IPS-18a (cell line): ENCODE data around the gene TENM4.
"Not testable (repeated sequence)": the region's sequence is repeated elsewhere in the genome, so short reads cannot be mapped to it uniquely, and the experiment has no call there.

Experiments
- H3K27ac ChIP-seq: one replicate; pipeline ENCODE4 v1.5.1; 2013; ENCODE audit warnings: low read length
- H3K27me3 ChIP-seq: one replicate; pipeline ENCODE4 v1.6.1; 2013; ENCODE audit warnings: mild to moderate bottlenecking, low read length; ENCODE audit not compliant: control insufficient read depth, insufficient read depth
- H3K36me3 ChIP-seq: one replicate; pipeline ENCODE4 v1.6.1; 2013; ENCODE audit warnings: low read depth, low read length; ENCODE audit not compliant: control insufficient read depth
- H3K4me1 ChIP-seq: one replicate; pipeline ENCODE4 v1.6.1; 2013; ENCODE audit warnings: low read depth, low read length; ENCODE audit not compliant: control insufficient read depth
- H3K4me3 ChIP-seq: one replicate; pipeline ENCODE4 v1.5.1; 2013; ENCODE audit warnings: low read length
- H3K9ac ChIP-seq: one replicate; pipeline ENCODE4 v1.6.1; 2013; ENCODE audit warnings: mild to moderate bottlenecking, low read length, moderate library complexity
- H3K9me3 ChIP-seq: one replicate; pipeline ENCODE4 v1.6.1; 2013; ENCODE audit warnings: low read depth, low read length; ENCODE audit not compliant: control insufficient read depth

The TENM4 gene

DNA sequence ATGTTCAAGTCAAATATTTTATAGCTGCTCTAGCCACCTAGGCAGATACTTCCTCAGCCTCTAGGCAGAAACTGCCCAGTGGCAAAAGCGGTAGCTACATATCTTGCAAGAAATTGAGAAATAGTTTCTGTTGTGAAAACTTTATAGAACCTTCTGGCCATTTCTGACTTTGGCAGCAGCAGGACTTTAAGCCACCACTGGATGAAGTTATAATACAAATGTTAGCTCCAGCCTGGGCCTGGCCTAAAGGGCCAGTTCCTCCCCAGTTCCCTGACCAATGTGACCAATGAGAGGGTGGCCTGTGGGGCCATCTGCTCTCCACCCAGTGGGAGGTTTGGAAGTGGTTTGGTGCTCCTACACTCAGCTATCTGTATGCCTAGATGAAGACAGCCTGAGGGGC, 612.2 kb downstream of the TENM4 start:
- Histone ChIP-seq H3K9ac (no peak overlapping the region), H3K27ac (no peak overlapping the region), H3K9me3 (no peaks in the 10 kb centered on the region), H3K27me3 (no peaks in the 10 kb centered on the region), H3K36me3 (no peaks in the 10 kb centered on the region), H3K4me1 (peaks cover 12% of the 10 kb centered on the region), H3K4me3 (no peak overlapping the region)

GRCh38 chr11:78827291-78827690, 613.5 kb downstream of the TENM4 start:
- not testable (repeated sequence) for H3K27ac ChIP-seq, H3K36me3 ChIP-seq, H3K9ac ChIP-seq, H3K4me3 ChIP-seq, H3K9me3 ChIP-seq, H3K27me3 ChIP-seq
- H3K4me1 ChIP-seq, result peaks cover 12% of the 10 kb centered on the region

GRCh38 chr11:78825591-78826020, 615.2 kb downstream of the TENM4 start:
- H3K27me3 ChIP-seq, result no peaks in the 10 kb centered on the region
- H3K4me3 ChIP-seq, result no peak overlapping the region
- H3K9ac ChIP-seq, result no peak overlapping the region
- peaks cover 12% of the 10 kb centered on the region for H3K4me1 ChIP-seq
- no peaks in the 10 kb centered on the region for H3K9me3 ChIP-seq
- no peak overlapping the region for H3K27ac ChIP-seq
- H3K36me3 ChIP-seq, result no peaks in the 10 kb centered on the region

- no peaks in the 10 kb centered on the region for H3K9me3 ChIP-seq
- peaks cover 7% of the 10 kb centered on the region for H3K4me1 ChIP-seq
- H3K9ac ChIP-seq, result no peak overlapping the region
- H3K27me3 ChIP-seq, result no peaks in the 10 kb centered on the region
- H3K36me3 ChIP-seq, result no peaks in the 10 kb centered on the region
- no peak overlapping the region for H3K4me3 ChIP-seq
- H3K27ac ChIP-seq, result no peak overlapping the region
Observed at GRCh38 chr11:78823588-78823987, 617.2 kb downstream of the TENM4 start.

DNA sequence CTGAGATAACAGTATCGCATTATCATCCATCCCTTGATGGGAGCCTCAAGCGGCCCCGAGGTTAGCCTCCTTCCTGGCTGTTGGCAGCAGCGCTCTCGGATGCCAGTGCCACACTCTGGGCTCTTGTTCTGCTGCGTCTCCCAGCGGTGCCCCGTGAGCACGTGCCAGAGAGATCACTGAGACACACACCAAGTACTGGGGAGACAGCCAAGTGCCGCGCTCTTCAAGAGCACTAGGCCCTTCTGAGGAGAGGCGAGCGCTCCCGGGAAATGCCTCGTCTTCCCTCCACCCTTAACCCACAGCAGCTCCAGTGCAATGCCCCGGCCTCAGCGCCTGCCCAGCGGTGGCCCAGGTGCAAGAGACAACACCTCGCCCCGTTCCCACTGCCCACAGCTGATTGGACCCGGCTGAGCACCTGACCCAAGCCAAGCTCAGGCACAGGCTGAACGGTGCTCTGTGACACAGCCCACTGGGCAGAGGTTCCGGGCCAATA, 617.9 kb downstream of the TENM4 start:
- Histone ChIP-seq H3K9me3 (no peaks in the 10 kb centered on the region), H3K4me1 (peaks cover 7% of the 10 kb centered on the region), H3K4me3 (no peak overlapping the region), H3K36me3 (no peaks in the 10 kb centered on the region), H3K27ac (no peak overlapping the region), H3K9ac (no peak overlapping the region), H3K27me3 (no peaks in the 10 kb centered on the region)

DNA sequence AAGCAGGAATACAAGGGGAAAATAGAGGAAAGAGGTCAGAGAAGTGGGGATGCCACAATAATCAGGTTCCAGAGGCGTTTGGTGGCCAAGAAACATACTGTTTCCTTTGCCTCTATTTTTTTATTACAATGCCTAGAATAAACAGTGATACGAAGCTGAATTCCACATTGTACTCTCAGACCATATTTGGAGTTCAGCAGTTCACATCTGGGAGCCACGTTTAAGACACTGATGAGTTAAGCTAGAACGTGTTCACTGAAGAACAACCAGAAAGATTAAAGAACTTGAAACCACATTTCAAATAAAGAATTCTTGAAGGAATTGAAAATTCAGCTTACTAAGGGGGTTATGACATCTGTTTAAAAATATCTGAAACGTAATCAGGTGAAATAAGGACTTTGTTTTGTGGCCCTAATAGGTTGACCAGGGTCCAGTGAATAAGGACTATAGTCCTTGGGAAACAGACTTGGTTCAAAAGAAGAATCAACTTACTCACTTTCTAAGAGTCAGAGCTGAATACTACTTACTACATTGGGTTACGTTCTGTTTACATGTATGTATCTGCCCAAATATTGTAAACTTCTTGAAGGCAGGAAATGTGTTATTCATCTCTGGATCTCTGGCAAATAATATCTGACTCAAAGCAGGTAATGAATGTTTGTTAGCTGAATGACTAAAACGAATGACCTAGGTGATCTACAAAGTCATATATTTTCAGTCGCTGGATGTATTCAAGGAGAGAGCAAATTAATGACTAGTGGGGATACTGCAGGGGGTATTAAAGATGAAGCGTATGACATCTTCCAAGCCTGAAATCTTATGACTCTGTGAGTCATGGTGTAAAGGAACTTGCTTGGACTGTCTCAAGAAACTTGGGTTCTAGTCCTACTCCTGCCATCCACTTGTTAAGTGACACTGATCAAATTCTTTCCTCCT, 619.2 kb downstream of the TENM4 start:
- H3K9me3 ChIP-seq, result no peaks in the 10 kb centered on the region
- peaks cover 7% of the 10 kb centered on the region for H3K4me1 ChIP-seq
- H3K27me3 ChIP-seq, result no peaks in the 10 kb centered on the region
- H3K27ac ChIP-seq, result no peak overlapping the region
- H3K4me3 ChIP-seq, result no peak overlapping the region
- H3K9ac ChIP-seq, result no peak overlapping the region
- H3K36me3 ChIP-seq, result no peaks in the 10 kb centered on the region

DNA sequence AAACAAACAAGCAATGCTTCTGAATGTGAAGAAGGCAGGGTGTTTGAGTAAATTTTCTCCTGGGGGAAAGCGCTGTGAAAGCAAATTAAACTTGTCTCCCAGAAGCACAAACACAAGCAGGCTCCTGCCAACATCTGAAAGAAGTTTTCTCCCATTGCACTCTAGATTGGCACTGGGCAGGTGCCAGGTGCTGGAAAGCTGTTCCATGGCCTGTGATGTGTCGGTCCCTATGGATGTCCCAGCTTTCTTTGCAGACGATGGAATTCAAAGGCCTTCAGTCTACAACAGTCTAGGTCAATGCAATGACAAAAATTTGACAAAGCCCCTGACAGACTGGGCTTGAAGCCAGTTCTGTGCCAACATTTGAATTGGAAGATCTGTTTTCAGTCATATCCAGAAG, 620.1 kb downstream of the TENM4 start:
- Histone ChIP-seq H3K4me1 (peaks cover 6% of the 10 kb centered on the region), H3K27me3 (no peaks in the 10 kb centered on the region), H3K9ac (no peak overlapping the region), H3K4me3 (no peak overlapping the region), H3K9me3 (no peaks in the 10 kb centered on the region), H3K36me3 (no peaks in the 10 kb centered on the region), H3K27ac (no peak overlapping the region)

DNA sequence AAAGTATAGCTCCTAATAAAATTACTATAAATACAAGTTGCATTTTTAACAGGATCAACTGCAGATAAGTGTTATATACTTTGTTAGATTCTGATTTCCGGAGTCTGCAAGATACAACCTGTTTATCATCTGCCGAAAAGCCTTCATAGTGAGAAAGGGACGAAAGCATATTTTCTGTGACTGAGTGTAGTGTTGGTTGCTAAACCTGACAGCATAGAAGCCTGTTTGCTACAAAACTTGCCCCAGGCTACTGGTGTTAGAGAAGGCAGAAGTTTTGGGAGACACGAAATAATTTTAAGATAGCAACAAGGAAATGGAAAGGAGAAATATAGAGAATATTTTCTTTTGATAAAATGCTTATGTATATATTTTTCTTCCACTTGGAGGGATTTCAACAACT, 622.6 kb downstream of the TENM4 start:
- no peaks in the 10 kb centered on the region for H3K9me3 ChIP-seq
- H3K27ac ChIP-seq, result no peak overlapping the region
- H3K4me1 ChIP-seq, result peaks cover 4% of the 10 kb centered on the region
- no peaks in the 10 kb centered on the region for H3K27me3 ChIP-seq
- H3K4me3 ChIP-seq, result no peak overlapping the region
- no peaks in the 10 kb centered on the region for H3K36me3 ChIP-seq
- H3K9ac ChIP-seq, result no peak overlapping the region

DNA sequence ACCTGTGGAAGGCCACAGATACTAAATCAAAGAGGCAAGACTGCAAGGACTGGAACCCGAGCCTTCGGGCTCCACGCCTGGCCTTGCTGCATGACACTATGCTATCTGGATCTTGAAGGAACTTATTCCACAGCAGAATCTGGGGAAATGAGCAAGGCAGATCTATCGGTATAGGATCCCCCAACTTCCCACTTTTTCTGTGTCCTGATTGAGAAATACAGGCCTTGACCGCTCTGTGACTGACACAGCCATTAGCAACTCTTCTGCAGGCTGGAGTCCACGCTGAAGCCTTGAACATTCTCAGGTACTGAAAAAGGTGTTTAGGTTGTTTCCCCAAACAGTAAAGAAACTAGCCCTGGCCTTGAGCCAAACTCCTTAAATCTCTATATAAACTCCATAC, 625.0 kb downstream of the TENM4 start:
- Histone ChIP-seq H3K27me3 (no peaks in the 10 kb centered on the region), H3K36me3 (no peaks in the 10 kb centered on the region), H3K27ac (no peak overlapping the region), H3K4me1 (peaks cover 13% of the 10 kb centered on the region), H3K4me3 (no peak overlapping the region), H3K9ac (no peak overlapping the region), H3K9me3 (no peaks in the 10 kb centered on the region)

GRCh38 chr11:78812513-78813293, 628.1 kb downstream of the TENM4 start:
- Histone ChIP-seq H3K9ac (no peak overlapping the region), H3K36me3 (no peaks in the 10 kb centered on the region), H3K27ac (no peak overlapping the region), H3K4me1 (peaks cover 15% of the 10 kb centered on the region), H3K9me3 (no peaks in the 10 kb centered on the region), H3K27me3 (no peaks in the 10 kb centered on the region), H3K4me3 (peak overlapping the region; percentile 2)

- H3K9me3 ChIP-seq, result no peaks in the 10 kb centered on the region
- no peaks in the 10 kb centered on the region for H3K27me3 ChIP-seq
- peaks cover 15% of the 10 kb centered on the region for H3K4me1 ChIP-seq
- no peak overlapping the region for H3K27ac ChIP-seq
- H3K36me3 ChIP-seq, result no peaks in the 10 kb centered on the region
- no peak overlapping the region for H3K4me3 ChIP-seq
- H3K9ac ChIP-seq, result no peak overlapping the region
Observed at GRCh38 chr11:78810559-78811009, 630.2 kb downstream of the TENM4 start.
